Panc1 (cell line): ENCODE measurements around the gene KRTAP6-2. TPM values are rescaled to one million over a fixed set of nuclear protein-coding genes. Genes with fewer than 3 reads are reported as not detected.

Source experiments
- ATAC-seq: fragments of 200-7000 bp; cut with Tn5 transposase; 2 replicates; pipeline ENCODE4 v1.9.1; 2020; ENCODE audit warnings: mild to moderate bottlenecking, moderate library complexity
- BruUV-seq: library from RNA; stranded (reverse); fragments of 400-500 nt; replicated peaks from 2 replicates; lab custom pipeline; 2021; lab: Mats Ljungman, UMichigan
- CTCF ChIA-PET: fragments of 300-600 bp; sonication (Branson Sonifier 250); formaldehyde crosslinking; loops from one replicate; lab custom pipeline; 2022; ENCODE audit warnings: antibody characterized with exemption; lab: Charles Lee
- POLR2A ChIA-PET: fragments of 300-600 bp; sonication (Branson Sonifier 250); formaldehyde crosslinking; loops from one replicate; lab custom pipeline; 2022; ENCODE audit warnings: antibody characterized with exemption; lab: Charles Lee
- DNase-seq: peaks from one replicate; pipeline ENCODE4 v3.0.0-alpha.2; 2010; ENCODE audit warnings: low read depth, low spot score
- H3K27ac ChIP-seq: 2 replicates; pipeline ENCODE4 v1.5.1; 2011; ENCODE audit warnings: mild to moderate bottlenecking, low read length, inconsistent platforms
- H3K27me3 ChIP-seq: fragments of 200-500 bp; sonication (Bioruptor generic); 2 replicates; pipeline ENCODE4 v1.6.0; 2014; ENCODE audit warnings: low read length, inconsistent platforms; ENCODE audit not compliant: control insufficient read depth, insufficient read depth
- H3K36me3 ChIP-seq: fragments of 200-500 bp; sonication (Bioruptor generic); 2 replicates; pipeline ENCODE4 v1.5.1; 2014; ENCODE audit warnings: inconsistent platforms, mild to moderate bottlenecking, low read length, moderate library complexity; ENCODE audit not compliant: control insufficient read depth, insufficient read depth
- H3K4me1 ChIP-seq: 2 replicates; pipeline ENCODE4 v1.5.1; 2011; ENCODE audit warnings: inconsistent platforms, mild to moderate bottlenecking, low read length, moderate library complexity; ENCODE audit not compliant: control insufficient read depth, insufficient read depth
- H3K4me3 ChIP-seq, 2 experiments: 2 replicates each; pipeline ENCODE4 v1.5.1; 2011 to 2012; ENCODE audit warnings: low read depth in 2 of 2, low read length in 2 of 2, mild to moderate bottlenecking in 2 of 2, inconsistent platforms in 1 of 2, moderate library complexity in 1 of 2
- H3K9me3 ChIP-seq: fragments of 200-500 bp; sonication (Bioruptor generic); 2 replicates; pipeline ENCODE4 v1.5.1; 2014; ENCODE audit warnings: low read depth, mild to moderate bottlenecking, inconsistent platforms, low read length, moderate library complexity; ENCODE audit not compliant: control insufficient read depth, insufficient read depth
- CTCF ChIP-seq: fragments of 450-650 bp; IDR thresholded peaks from 2 replicates; pipeline ENCODE4 v1.5.1; 2017; ENCODE audit warnings: mild to moderate bottlenecking
- POLR2AphosphoS5 ChIP-seq: IDR thresholded peaks from 2 replicates; pipeline ENCODE4 v1.6.1; 2012; ENCODE audit warnings: mild to moderate bottlenecking, low read depth, low read length, moderate library complexity
- SIN3A ChIP-seq: IDR thresholded peaks from 2 replicates; pipeline ENCODE4 v1.6.1; 2012; ENCODE audit warnings: low read depth, mild to moderate bottlenecking, low read length, moderate library complexity, borderline replicate concordance; ENCODE audit not compliant: insufficient read depth
- TCF7L2 ChIP-seq: IDR thresholded peaks from 2 replicates; pipeline ENCODE4 v1.6.1; 2011; ENCODE audit warnings: mild to moderate bottlenecking, low read depth, low read length, inconsistent platforms
- in situ Hi-C: cut with HindIII; loops from 2 replicates; pipeline ENCODE4 v1.10.0; 2016; ENCODE audit warnings: low sequenced_read_pairs, low pct_unique_long_range_greater_than_20kb
- intact Hi-C: fragments of 100-400 bp; cut with micrococcal nuclease; formaldehyde crosslinking; loops from one replicate; pipeline ENCODE4 v1.10.0; 2022; ENCODE audit not compliant: unreplicated experiment
- total RNA-seq: library from RNA; stranded (reverse); gene quantifications from one replicate; pipeline ENCODE4 v1.2.1, GENCODE V29; 2021; ENCODE audit not compliant: unreplicated experiment
- TF ChIP-seq, protein P1 (sequence below), 2 experiments: IDR thresholded peaks; 2 replicates each; pipeline ENCODE4 v1.6.1; 2011 to 2012; ENCODE audit warnings: low read depth in 2 of 2, control low read depth in 1 of 2, low read length in 1 of 2, mild to moderate bottlenecking in 1 of 2, moderate library complexity in 1 of 2; ENCODE audit not compliant: insufficient read depth in 1 of 2

Gene KRTAP6-2
- total RNA-seq, 1 experiment from 2014 or later, result not detected

DNA sequence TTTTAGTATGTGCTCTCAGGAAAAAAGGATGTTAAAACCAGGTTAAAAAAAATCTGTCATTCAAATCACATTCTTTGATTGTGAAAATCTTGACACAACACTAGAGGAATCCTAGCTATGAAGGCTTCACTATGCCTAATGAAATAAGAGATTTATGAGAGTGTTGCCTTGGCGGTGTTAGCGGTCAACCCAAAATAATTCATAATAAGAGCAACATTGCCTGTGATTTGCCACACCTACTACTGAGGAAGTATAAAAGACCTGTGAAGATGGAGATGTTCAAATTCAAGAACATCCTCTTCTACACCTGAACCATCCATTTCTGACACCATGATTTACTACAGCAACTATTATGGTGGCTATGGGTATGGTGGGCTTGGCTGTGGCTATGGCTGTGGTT is 17.4 kb upstream of the KRTAP6-2 start, which contains the start of gene KRTAP20-1:
KRTAP20-1 (plus strand) TSS at position 301 of the 400 bp plus-strand sequence; CDS start at position 331, 30 bp downstream.
- DNase-seq (no peak), ATAC-seq (no peak)
- no peak within 1 kb of the TSS for H3K4me3 ChIP-seq
- intact Hi-C loops, result no loop called here
- no peaks in the 10 kb centered on the region for H3K4me1 ChIP-seq
- TF ChIP-seq POLR2AphosphoS5 (no peak), CTCF (no peak), TCF7L2 (no peak), SIN3A (no peak)
- TF ChIP-seq, protein P1, sequence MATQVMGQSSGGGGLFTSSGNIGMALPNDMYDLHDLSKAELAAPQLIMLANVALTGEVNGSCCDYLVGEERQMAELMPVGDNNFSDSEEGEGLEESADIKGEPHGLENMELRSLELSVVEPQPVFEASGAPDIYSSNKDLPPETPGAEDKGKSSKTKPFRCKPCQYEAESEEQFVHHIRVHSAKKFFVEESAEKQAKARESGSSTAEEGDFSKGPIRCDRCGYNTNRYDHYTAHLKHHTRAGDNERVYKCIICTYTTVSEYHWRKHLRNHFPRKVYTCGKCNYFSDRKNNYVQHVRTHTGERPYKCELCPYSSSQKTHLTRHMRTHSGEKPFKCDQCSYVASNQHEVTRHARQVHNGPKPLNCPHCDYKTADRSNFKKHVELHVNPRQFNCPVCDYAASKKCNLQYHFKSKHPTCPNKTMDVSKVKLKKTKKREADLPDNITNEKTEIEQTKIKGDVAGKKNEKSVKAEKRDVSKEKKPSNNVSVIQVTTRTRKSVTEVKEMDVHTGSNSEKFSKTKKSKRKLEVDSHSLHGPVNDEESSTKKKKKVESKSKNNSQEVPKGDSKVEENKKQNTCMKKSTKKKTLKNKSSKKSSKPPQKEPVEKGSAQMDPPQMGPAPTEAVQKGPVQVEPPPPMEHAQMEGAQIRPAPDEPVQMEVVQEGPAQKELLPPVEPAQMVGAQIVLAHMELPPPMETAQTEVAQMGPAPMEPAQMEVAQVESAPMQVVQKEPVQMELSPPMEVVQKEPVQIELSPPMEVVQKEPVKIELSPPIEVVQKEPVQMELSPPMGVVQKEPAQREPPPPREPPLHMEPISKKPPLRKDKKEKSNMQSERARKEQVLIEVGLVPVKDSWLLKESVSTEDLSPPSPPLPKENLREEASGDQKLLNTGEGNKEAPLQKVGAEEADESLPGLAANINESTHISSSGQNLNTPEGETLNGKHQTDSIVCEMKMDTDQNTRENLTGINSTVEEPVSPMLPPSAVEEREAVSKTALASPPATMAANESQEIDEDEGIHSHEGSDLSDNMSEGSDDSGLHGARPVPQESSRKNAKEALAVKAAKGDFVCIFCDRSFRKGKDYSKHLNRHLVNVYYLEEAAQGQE (IDR thresholded peaks at IDR 0.05; ENCODE audit: insufficient read depth in 1 of 2, low read depth in 2 of 2, low read length in 1 of 2), result no peak
- H3K27ac ChIP-seq, result no peak within 1 kb of the TSS
- H3K9me3 ChIP-seq, result no peaks in the 10 kb centered on the region
- no peaks in the 10 kb centered on the region for H3K27me3 ChIP-seq
- in situ Hi-C loops, result no loop called here
- ChIA-PET POLR2A (no interaction called here), CTCF (no interaction called here)
- no TSS peak for BruUV-seq
- H3K36me3 ChIP-seq, result no peaks in the 10 kb centered on the region

- DNase-seq (no peak), ATAC-seq (no peak)
- CTCF ChIA-PET, result no interaction called here
- intact Hi-C loops (no loop called here), in situ Hi-C loops (no loop called here)
- no peaks in the 10 kb centered on the region for H3K36me3 ChIP-seq
- H3K27me3 ChIP-seq, result no peaks in the 10 kb centered on the region
- POLR2A ChIA-PET, result no interaction called here
- H3K9me3 ChIP-seq, result no peaks in the 10 kb centered on the region
- no TSS peak for BruUV-seq
- H3K4me3 ChIP-seq, result no peak overlapping the region
- TF ChIP-seq CTCF (no peak), SIN3A (no peak), TCF7L2 (no peak), POLR2AphosphoS5 (no peak)
- TF ChIP-seq, protein P1 (IDR thresholded peaks at IDR 0.05; ENCODE audit: insufficient read depth in 1 of 2, low read depth in 2 of 2, low read length in 1 of 2), result no peak
- no peaks in the 10 kb centered on the region for H3K4me1 ChIP-seq
- H3K27ac ChIP-seq, result no peak overlapping the region
Measured at GRCh38 chr21:30615199-30615598, 16.5 kb upstream of the KRTAP6-2 start.
